OCI-LY1 (cell line): Measurements from ENCODE around the gene ZNF79.

Source experiments
- CTCF ChIP-seq: fragments of 200-600 bp; sonication (generic), shearing (Covaris generic); IDR thresholded peaks from 2 replicates; pipeline ENCODE4 v1.5.1; 2017; ENCODE audit warnings: mild to moderate bottlenecking, antibody characterized with exemption, low read length, moderate library complexity, mixed read lengths
- EZH2 ChIP-seq: fragments of 200-600 bp; sonication (generic), shearing (Covaris generic); IDR thresholded peaks from 2 replicates; pipeline ENCODE4 v1.8.0; 2017; ENCODE audit warnings: borderline replicate concordance, mixed run types, mild to moderate bottlenecking, antibody characterized with exemption, low read length, moderate library complexity, mixed read lengths

GRCh38 chr9:127426756-127427155 is 2.6 kb downstream of the ZNF79 start:
- TF ChIP-seq CTCF (no peak), EZH2 (no peak)
